ENCODE measurements around the gene SLC22A6. TPM values are rescaled to one million over a fixed set of nuclear protein-coding genes. Genes with fewer than 3 reads are reported as not detected.
"Not testable (repeated sequence)": the region's sequence is repeated elsewhere in the genome, so short reads cannot be mapped to it uniquely, and the experiment has no call there.

The SLC22A6 gene
- total RNA-seq, 1 experiment from 2014 or later: not detected

DNA sequence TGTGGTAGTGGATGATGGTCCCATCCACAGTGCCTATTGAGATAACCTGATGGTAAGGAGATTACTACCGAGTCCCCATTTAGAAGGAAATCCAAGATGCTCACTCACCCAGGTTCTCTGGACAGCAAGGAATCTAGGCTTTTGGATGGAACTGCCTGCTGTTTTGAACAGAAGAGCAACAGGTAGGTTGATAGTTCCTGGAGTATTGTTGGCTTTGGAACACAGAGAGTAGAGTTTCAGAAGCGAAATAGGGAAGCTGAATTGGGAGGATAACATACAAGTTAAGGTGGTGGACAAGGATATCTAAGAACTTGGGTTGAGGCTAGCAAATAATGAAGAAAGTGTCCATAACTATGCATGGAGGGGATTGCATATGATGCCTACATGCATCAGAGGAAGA, 27.6 kb downstream of the SLC22A6 start:
- CTCF ChIA-PET: no interaction called here

DNA sequence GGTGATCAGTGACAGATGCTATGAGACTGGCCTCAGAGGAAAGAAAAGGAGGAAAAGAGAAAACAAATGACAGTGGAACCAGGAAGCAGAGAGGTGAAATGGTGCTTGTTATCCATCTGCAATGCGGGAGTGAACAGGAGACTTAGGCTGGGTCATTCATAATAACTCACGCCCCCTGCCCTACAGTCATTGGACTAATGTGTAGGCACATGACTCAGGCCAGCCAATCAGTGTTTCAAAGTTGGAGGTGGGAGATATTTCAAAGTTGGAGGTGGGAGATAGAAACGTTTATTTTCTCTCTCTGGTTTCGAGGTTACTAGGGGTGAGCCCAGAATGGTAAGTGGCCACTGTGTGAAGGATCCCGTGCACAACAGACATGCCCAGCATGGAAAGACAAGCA, 30.3 kb downstream of the SLC22A6 start:
- H3K27ac Mint-ChIP-seq (ENCODE audit: unreplicated experiment): no peak overlapping the region
- no peak for DNase-seq
- CTCF ChIA-PET: no interaction called here
- no peaks in the 10 kb centered on the region for H3K9me3 Mint-ChIP-seq (ENCODE audit: low read depth, unreplicated experiment)
- no peak for TF ChIP-seq CTCF (IDR thresholded peaks at IDR 0.05; ENCODE audit: unreplicated experiment)
- H3K4me3 Mint-ChIP-seq (ENCODE audit: low read depth, unreplicated experiment): no peak overlapping the region
- peaks cover 35% of the 10 kb centered on the region for H3K27me3 Mint-ChIP-seq (ENCODE audit: unreplicated experiment)
- intact Hi-C loops (cut with micrococcal nuclease; ENCODE audit: unreplicated experiment): no loop called here
- H3K36me3 Mint-ChIP-seq (ENCODE audit: insufficient read depth, unreplicated experiment): no peaks in the 10 kb centered on the region
- no TSS peak for BruUV-seq (replicated peaks)
- no peaks in the 10 kb centered on the region for H3K4me1 Mint-ChIP-seq (ENCODE audit: low read depth, unreplicated experiment)

More for the DNA sequence above, 27.6 kb downstream of the SLC22A6 start:
- H3K4me3 Mint-ChIP-seq (ENCODE audit: low read depth, unreplicated experiment): no peak overlapping the region
- DNase-seq: no peak
- H3K36me3 Mint-ChIP-seq (ENCODE audit: insufficient read depth, unreplicated experiment): no peaks in the 10 kb centered on the region
- intact Hi-C loops (cut with micrococcal nuclease; ENCODE audit: unreplicated experiment): no loop called here
- H3K27ac Mint-ChIP-seq (ENCODE audit: unreplicated experiment): no peak overlapping the region
- no peaks in the 10 kb centered on the region for H3K4me1 Mint-ChIP-seq (ENCODE audit: low read depth, unreplicated experiment)
- no peak for TF ChIP-seq CTCF (IDR thresholded peaks at IDR 0.05; ENCODE audit: unreplicated experiment)
- no peaks in the 10 kb centered on the region for H3K9me3 Mint-ChIP-seq (ENCODE audit: low read depth, unreplicated experiment)
- no TSS peak for BruUV-seq (replicated peaks)
- peaks cover 21% of the 10 kb centered on the region for H3K27me3 Mint-ChIP-seq (ENCODE audit: unreplicated experiment)

DNA sequence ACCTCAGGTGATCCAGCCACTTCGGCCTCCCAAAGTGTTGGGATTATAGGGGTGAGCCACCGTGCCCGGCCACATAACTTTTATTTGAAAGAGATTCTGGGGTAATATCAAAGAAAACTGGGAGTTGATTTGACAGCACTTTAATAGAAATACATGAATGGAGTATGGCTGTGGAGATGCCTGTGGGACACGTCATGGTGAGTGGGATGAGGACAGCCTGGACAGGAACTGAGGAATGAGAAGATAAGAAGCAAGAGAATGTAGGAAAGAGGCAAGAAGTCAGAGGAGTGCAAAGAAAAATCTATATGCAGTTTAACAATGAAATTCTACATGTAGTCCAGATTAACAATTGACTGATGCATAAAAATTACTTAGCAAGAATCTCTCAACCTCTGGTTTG, 31.0 kb downstream of the SLC22A6 start:
- TF ChIP-seq CTCF (IDR thresholded peaks at IDR 0.05; ENCODE audit: unreplicated experiment): no peak
- Mint-ChIP-seq H3K4me1 (ENCODE audit: low read depth, unreplicated experiment) (no peaks in the 10 kb centered on the region), H3K27ac (ENCODE audit: unreplicated experiment) (no peak overlapping the region), H3K9me3 (ENCODE audit: low read depth, unreplicated experiment) (no peaks in the 10 kb centered on the region), H3K4me3 (ENCODE audit: low read depth, unreplicated experiment) (no peak overlapping the region), H3K36me3 (ENCODE audit: insufficient read depth, unreplicated experiment) (no peaks in the 10 kb centered on the region), H3K27me3 (ENCODE audit: unreplicated experiment) (peaks cover 41% of the 10 kb centered on the region)
- CTCF ChIA-PET: no interaction called here
- intact Hi-C loops (cut with micrococcal nuclease; ENCODE audit: unreplicated experiment): no loop called here
- DNase-seq: no peak
- no TSS peak for BruUV-seq (replicated peaks)

DNA sequence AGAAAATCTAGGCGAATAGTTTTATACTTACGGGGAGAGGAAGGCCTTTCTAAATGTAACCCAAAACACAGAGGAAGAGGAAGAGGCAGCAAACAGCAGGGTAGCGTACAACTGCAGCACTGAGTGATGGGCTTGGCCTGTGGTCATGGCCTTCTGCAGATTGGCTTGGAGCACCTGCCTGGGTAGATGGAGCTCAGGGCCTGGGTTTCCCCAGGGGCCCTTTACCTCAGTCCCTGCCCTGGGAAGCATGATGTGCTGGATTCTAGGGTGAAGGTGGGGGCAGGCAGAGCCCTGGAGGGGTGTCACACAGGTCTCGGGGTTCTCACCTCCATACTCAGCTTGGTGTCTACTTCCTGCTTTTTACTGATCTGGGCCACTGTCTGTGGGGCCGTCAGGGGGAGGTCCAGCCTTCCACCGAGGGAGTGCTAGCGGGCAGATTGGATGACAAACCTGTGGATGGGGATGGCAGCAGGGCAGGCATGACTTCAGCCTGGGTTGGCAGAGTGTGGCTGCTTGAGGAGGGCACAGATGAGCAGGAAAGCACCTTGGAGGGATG, 35.9 kb downstream of the SLC22A6 start:
- DNase-seq: no peak
- intact Hi-C loops (cut with micrococcal nuclease; ENCODE audit: unreplicated experiment): no loop called here
- H3K4me1 Mint-ChIP-seq (ENCODE audit: low read depth, unreplicated experiment): no peaks in the 10 kb centered on the region
- no peaks in the 10 kb centered on the region for H3K36me3 Mint-ChIP-seq (ENCODE audit: insufficient read depth, unreplicated experiment)
- CTCF ChIA-PET: no interaction called here
- TF ChIP-seq CTCF (IDR thresholded peaks at IDR 0.05; ENCODE audit: unreplicated experiment): no peak
- no TSS peak for BruUV-seq (replicated peaks)
- H3K27me3 Mint-ChIP-seq (ENCODE audit: unreplicated experiment): peaks cover 58% of the 10 kb centered on the region
- H3K27ac Mint-ChIP-seq (ENCODE audit: unreplicated experiment): no peak overlapping the region
- H3K9me3 Mint-ChIP-seq (ENCODE audit: low read depth, unreplicated experiment): no peaks in the 10 kb centered on the region
- H3K4me3 Mint-ChIP-seq (ENCODE audit: low read depth, unreplicated experiment): no peak overlapping the region

DNA sequence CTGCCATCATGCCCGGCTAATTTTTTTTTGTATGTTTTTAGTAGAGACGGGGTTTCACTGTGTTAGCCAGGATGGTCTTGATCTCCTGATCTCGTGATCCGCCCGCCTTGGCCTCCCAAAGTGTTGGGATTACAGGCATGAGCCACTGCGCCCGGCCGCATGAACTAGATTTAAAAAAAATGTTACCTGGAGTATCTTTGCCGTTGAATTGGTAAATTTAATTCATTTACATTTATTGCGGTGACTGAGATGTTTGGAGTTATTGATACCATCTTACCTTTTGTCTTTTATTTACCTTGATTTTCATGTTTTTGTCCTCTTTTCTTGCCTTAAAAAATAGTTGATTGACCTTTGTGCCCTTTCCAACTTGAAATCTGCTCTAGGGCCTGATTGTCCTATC, 39.2 kb downstream of the SLC22A6 start:
- H3K9me3 Mint-ChIP-seq (ENCODE audit: low read depth, unreplicated experiment); DNase-seq; CTCF ChIA-PET; H3K36me3 Mint-ChIP-seq (ENCODE audit: insufficient read depth, unreplicated experiment); H3K27ac Mint-ChIP-seq (ENCODE audit: unreplicated experiment); BruUV-seq (replicated peaks); intact Hi-C loops (cut with micrococcal nuclease; ENCODE audit: unreplicated experiment); H3K4me3 Mint-ChIP-seq (ENCODE audit: low read depth, unreplicated experiment); H3K4me1 Mint-ChIP-seq (ENCODE audit: low read depth, unreplicated experiment): not testable (repeated sequence)
- H3K27me3 Mint-ChIP-seq (ENCODE audit: unreplicated experiment): peaks cover 57% of the 10 kb centered on the region

DNA sequence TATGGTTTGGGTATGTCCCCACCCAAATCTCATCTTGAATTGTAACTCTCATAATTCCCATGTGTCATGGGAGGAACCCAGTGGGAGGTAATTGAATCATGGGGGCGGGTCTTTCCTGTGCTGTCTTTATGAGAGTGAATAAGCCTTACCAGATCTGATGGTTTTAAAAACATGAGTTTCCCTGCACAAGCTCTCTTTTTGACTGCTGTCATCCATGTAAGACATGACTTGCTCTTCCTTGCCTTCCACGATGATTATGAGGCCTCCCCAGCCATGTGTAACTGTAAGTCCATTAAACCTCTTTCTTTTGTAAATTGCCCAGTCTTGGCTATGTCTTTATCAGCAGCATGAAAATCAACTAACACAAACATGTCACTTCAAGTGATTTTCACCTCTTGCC, 47.2 kb downstream of the SLC22A6 start:
- H3K4me1 Mint-ChIP-seq (ENCODE audit: low read depth, unreplicated experiment); intact Hi-C loops (cut with micrococcal nuclease; ENCODE audit: unreplicated experiment); H3K27ac Mint-ChIP-seq (ENCODE audit: unreplicated experiment); DNase-seq; H3K9me3 Mint-ChIP-seq (ENCODE audit: low read depth, unreplicated experiment); H3K4me3 Mint-ChIP-seq (ENCODE audit: low read depth, unreplicated experiment); H3K36me3 Mint-ChIP-seq (ENCODE audit: insufficient read depth, unreplicated experiment); CTCF ChIA-PET; BruUV-seq (replicated peaks): not testable (repeated sequence)
- H3K27me3 Mint-ChIP-seq (ENCODE audit: unreplicated experiment): peaks cover 46% of the 10 kb centered on the region

Data from Calu3 (cell line).